Uterus (tissue), 4 donors: ENCODE data around the gene MXD4. TPM values are rescaled to one million over a fixed set of nuclear protein-coding genes. Genes with fewer than 3 reads are reported as not detected.

Source experiments
- DNase-seq, 2 donors: peaks; one replicate each; pipeline ENCODE4 v3.0.0-alpha.2; 2019 to 2020
- H3K27ac ChIP-seq, 2 donors: fragments of 200-600 bp; sonication (generic); 1 replicate in 1 of 2; 2 replicates in 1 of 2; pipeline ENCODE4 v1.5.1; 2016 to 2018
- H3K27me3 ChIP-seq, 2 donors: fragments of 200-600 bp; sonication (generic); one replicate each; pipeline ENCODE4 v1.5.1; 2018 to 2019; ENCODE audit warnings: control low read depth in 1 of 2
- H3K36me3 ChIP-seq, 2 donors: fragments of 200-600 bp; sonication (generic); one replicate each; pipeline ENCODE4 v1.5.1; 2019; ENCODE audit warnings: control low read depth in 1 of 2
- H3K4me1 ChIP-seq, 2 donors: fragments of 200-600 bp; sonication (generic); one replicate each; pipeline ENCODE4 v1.5.1; 2018 to 2019; ENCODE audit warnings: control low read depth in 1 of 2
- H3K4me3 ChIP-seq, 2 donors: fragments of 200-600 bp; sonication (generic); 1 replicate in 1 of 2; 2 replicates in 1 of 2; pipeline ENCODE4 v1.5.1; 2018 to 2019; ENCODE audit warnings: mild to moderate bottlenecking in 1 of 2
- H3K9me3 ChIP-seq, 2 donors: fragments of 200-600 bp; sonication (generic); one replicate each; pipeline ENCODE4 v1.5.1; 2019; ENCODE audit warnings: control low read depth in 1 of 2
- CTCF ChIP-seq, 4 experiments: fragments of 200-600 bp in 2 of 4; fragments of 450-650 bp in 2 of 4; sonication (generic) in 2 of 4; IDR thresholded peaks; one replicate each; pipeline ENCODE4 v1.5.1; 2016 to 2019; ENCODE audit warnings: antibody characterized with exemption in 4 of 4, mild to moderate bottlenecking in 2 of 4, moderate library complexity in 1 of 4
- POLR2A ChIP-seq, 2 donors: fragments of 450-650 bp; IDR thresholded peaks; one replicate each; pipeline ENCODE4 v1.6.1; 2016; ENCODE audit warnings: antibody characterized with exemption in 2 of 2, mild to moderate bottlenecking in 1 of 2, moderate library complexity in 1 of 2
- intact Hi-C: fragments of 100-400 bp; cut with DNase I; formaldehyde crosslinking; loops from one replicate; pipeline ENCODE4 v1.15.1; 2023; ENCODE audit warnings: low total_unique reads
- total RNA-seq, 4 donors: library from RNA; depleted of rRNA in 3 of 4; stranded (reverse); fragments of >200 nt in 3 of 4; gene quantifications; one replicate each; pipeline versions ENCODE4 v1.1.0 to v1.2.4, GENCODE V29; 2014 to 2023
- donor health status: DM: yes; HTN: yes; CAD: no.

The MXD4 gene
- total RNA-seq, 4 donors from 2014 or later = 15.4 to 53.1 (median 31.8) TPM

- Histone ChIP-seq H3K27me3 (no peaks in the 10 kb centered on the region), H3K27ac (no peak overlapping the region), H3K36me3 (no peaks in the 10 kb centered on the region), H3K9me3 (no peaks in the 10 kb centered on the region), H3K4me3 (no peak overlapping the region), H3K4me1 (no peaks in the 10 kb centered on the region)
- DNase-seq = no peak
- TF ChIP-seq CTCF (IDR thresholded peaks at IDR 0.05) = no peak
- intact Hi-C loops = no loop called here
These were observed 41.9 kb upstream of the MXD4 start for GRCh38 chr4:2303686-2304320.

GRCh38 chr4:2303121-2303685 is 41.3 kb upstream of the MXD4 start:
- H3K4me3 ChIP-seq = no peak overlapping the region
- H3K36me3 ChIP-seq = no peaks in the 10 kb centered on the region
- no peak overlapping the region for H3K27ac ChIP-seq
- intact Hi-C loops = no loop called here
- H3K27me3 ChIP-seq = no peaks in the 10 kb centered on the region
- no peaks in the 10 kb centered on the region for H3K4me1 ChIP-seq
- H3K9me3 ChIP-seq = no peaks in the 10 kb centered on the region
- TF ChIP-seq POLR2A (IDR thresholded peaks at IDR 0.05) = no peak
- TF ChIP-seq CTCF (IDR thresholded peaks at IDR 0.05) = no peak
- DNase-seq = no peak

- Histone ChIP-seq H3K36me3 (no peaks in the 10 kb centered on the region), H3K27ac (no peak overlapping the region), H3K9me3 (no peaks in the 10 kb centered on the region), H3K27me3 (no peaks in the 10 kb centered on the region), H3K4me3 (no peak overlapping the region), H3K4me1 (no peaks in the 10 kb centered on the region)
- TF ChIP-seq POLR2A (IDR thresholded peaks at IDR 0.05) = no peak
- no peak for TF ChIP-seq CTCF (IDR thresholded peaks at IDR 0.05)
- DNase-seq = no peak
- intact Hi-C loops = no loop called here
These were observed 40.6 kb upstream of the MXD4 start for GRCh38 chr4:2302387-2303119.

GRCh38 chr4:2301806-2302205 is 39.9 kb upstream of the MXD4 start:
- H3K36me3 ChIP-seq = no peaks in the 10 kb centered on the region
- H3K4me1 ChIP-seq = no peaks in the 10 kb centered on the region
- H3K4me3 ChIP-seq = no peak overlapping the region
- no peak overlapping the region for H3K27ac ChIP-seq
- no peak for TF ChIP-seq POLR2A (IDR thresholded peaks at IDR 0.05)
- no peak for TF ChIP-seq CTCF (IDR thresholded peaks at IDR 0.05)
- no peaks in the 10 kb centered on the region for H3K9me3 ChIP-seq
- H3K27me3 ChIP-seq = no peaks in the 10 kb centered on the region
- DNase-seq = no peak
- intact Hi-C loops = no loop called here

- Histone ChIP-seq H3K27ac (no peak overlapping the region), H3K9me3 (no peaks in the 10 kb centered on the region), H3K4me1 (no peaks in the 10 kb centered on the region), H3K27me3 (no peaks in the 10 kb centered on the region), H3K36me3 (no peaks in the 10 kb centered on the region), H3K4me3 (no peak overlapping the region)
- TF ChIP-seq POLR2A (IDR thresholded peaks at IDR 0.05) (no peak), CTCF (IDR thresholded peaks at IDR 0.05) (no peak)
- intact Hi-C loops = no loop called here
- DNase-seq = no peak
These were observed 39.3 kb upstream of the MXD4 start for GRCh38 chr4:2301225-2301642.
